ENCODE measurements around the gene KAT6B. TPM values are rescaled to one million over a fixed set of nuclear protein-coding genes. Genes with fewer than 3 reads are reported as not detected.

The KAT6B gene
- total RNA-seq, 1 donor from 2014 or later = 21.3 TPM

DNA sequence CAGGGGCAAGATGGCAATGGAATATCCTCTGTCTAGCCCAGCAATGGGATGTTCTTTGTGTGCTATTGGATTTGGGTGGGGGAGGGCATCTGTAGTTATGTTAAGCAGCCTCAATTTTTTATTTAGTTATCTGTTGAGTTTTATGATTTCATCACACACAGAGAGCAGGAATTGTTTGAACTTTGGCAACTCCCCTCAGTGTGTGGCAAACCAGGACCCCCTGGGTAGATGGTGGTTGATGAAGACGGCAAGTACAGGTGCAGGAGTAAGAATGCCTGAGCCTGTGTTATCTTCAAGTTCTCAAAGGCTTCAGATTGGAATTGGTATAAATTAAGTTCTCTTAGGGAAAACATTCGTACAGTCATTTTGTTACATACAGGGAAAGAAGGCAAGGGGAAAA, 142.7 kb downstream of the KAT6B start:
- Mint-ChIP-seq H3K27me3 (ENCODE audit: insufficient read depth, low read depth) (peaks cover 2% of the 10 kb centered on the region), H3K4me3 (no peak overlapping the region)
- H2AFZ ChIP-seq (replicated peaks) = no peak overlapping the region

GRCh38 chr10:74969530-74969929, 143.1 kb downstream of the KAT6B start:
- Histone ChIP-seq H3F3A (ENCODE audit: low read depth) (peaks cover 11% of the 10 kb centered on the region), H4K20me1 (ENCODE audit: low read depth) (peaks cover 4% of the 10 kb centered on the region), H3K27me3 (no peaks in the 10 kb centered on the region), H3K9ac (no peak overlapping the region), H3K79me2 (ENCODE audit: low read depth) (peaks cover 3% of the 10 kb centered on the region), H3K4me2 (no peak overlapping the region), H3K36me3 (no peaks in the 10 kb centered on the region), H3K27ac (no peak overlapping the region), H3K9me3 (ENCODE audit: low read depth) (no peaks in the 10 kb centered on the region), H2AFZ (replicated peaks) (no peak overlapping the region), H3K4me3 (no peak overlapping the region), H3K4me1 (peaks cover 20% of the 10 kb centered on the region)
- Mint-ChIP-seq H3K36me3 (peaks cover 8% of the 10 kb centered on the region), H3K27me3 (ENCODE audit: insufficient read depth, low read depth) (peaks cover 2% of the 10 kb centered on the region), H3K9me3 (peaks cover 3% of the 10 kb centered on the region), H3K4me1 (peaks cover 25% of the 10 kb centered on the region), H3K27ac (no peak overlapping the region), H3K4me3 (no peak overlapping the region)
- TF ChIP-seq EZH2 (IDR thresholded peaks at IDR 0.05) = no peak
- TF ChIP-seq CTCF (IDR thresholded peaks at IDR 0.05) = no peak
- TF ChIP-seq EZH2phosphoT487 (IDR thresholded peaks at IDR 0.05) = no peak
- DNase-seq (ENCODE audit: low spot score) = no peak

More for the DNA sequence above, 142.7 kb downstream of the KAT6B start:
- peaks cover 3% of the 10 kb centered on the region for H3K79me2 ChIP-seq (ENCODE audit: low read depth)
- H3K4me2 ChIP-seq = no peak overlapping the region
- no peak overlapping the region for H3K9ac ChIP-seq
- peaks cover 4% of the 10 kb centered on the region for H4K20me1 ChIP-seq (ENCODE audit: low read depth)
- no peak for DNase-seq (ENCODE audit: low spot score)
- no peak overlapping the region for H3K27ac Mint-ChIP-seq
- H3K4me3 ChIP-seq = no peak overlapping the region
- H3K4me1 ChIP-seq = peaks cover 20% of the 10 kb centered on the region
- no peaks in the 10 kb centered on the region for H3K9me3 ChIP-seq (ENCODE audit: low read depth)
- peaks cover 11% of the 10 kb centered on the region for H3K36me3 Mint-ChIP-seq
- H3K4me1 Mint-ChIP-seq = peaks cover 25% of the 10 kb centered on the region
- no peaks in the 10 kb centered on the region for H3K27me3 ChIP-seq
- peaks cover 11% of the 10 kb centered on the region for H3F3A ChIP-seq (ENCODE audit: low read depth)
- no peak for TF ChIP-seq EZH2 (IDR thresholded peaks at IDR 0.05)
- TF ChIP-seq EZH2phosphoT487 (IDR thresholded peaks at IDR 0.05) = no peak
- no peak for TF ChIP-seq CTCF (IDR thresholded peaks at IDR 0.05)
- H3K27ac ChIP-seq = no peak overlapping the region
- peaks cover 3% of the 10 kb centered on the region for H3K9me3 Mint-ChIP-seq
- H3K36me3 ChIP-seq = no peaks in the 10 kb centered on the region

DNA sequence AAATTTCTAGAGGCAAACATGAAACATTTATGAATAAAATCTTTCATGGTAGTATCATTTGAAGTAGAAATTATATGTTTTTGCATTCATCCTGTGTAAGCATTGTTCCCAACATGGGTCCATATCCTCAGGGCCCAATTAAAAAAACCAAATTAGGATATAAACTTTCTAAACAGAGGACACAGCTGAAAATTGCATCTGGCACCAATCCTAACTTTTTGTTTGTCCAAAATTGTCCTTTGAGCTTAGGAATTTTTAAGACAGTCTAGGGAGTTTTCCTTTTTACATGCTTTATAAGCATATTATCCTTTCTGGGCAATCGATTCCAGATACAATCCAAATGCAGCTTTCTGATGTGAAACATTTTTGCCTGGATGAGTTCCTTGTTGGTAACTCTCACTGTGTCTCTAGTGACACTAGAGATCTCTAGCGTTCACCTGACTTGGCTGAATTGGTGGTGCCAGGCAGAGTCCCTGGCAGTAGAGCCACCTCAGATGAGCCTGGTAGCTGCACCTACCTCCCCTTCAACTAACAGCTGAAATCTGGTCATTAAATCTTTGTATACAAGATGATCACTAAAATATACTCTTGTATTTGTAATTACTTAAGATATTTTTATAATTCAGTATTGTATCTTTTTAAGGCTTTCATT, 147.5 kb downstream of the KAT6B start:
- Mint-ChIP-seq H3K27me3 (ENCODE audit: insufficient read depth, low read depth) (peaks cover 2% of the 10 kb centered on the region), H3K4me3 (no peak overlapping the region), H3K4me1 (peaks cover 9% of the 10 kb centered on the region), H3K27ac (no peak overlapping the region), H3K9me3 (no peaks in the 10 kb centered on the region), H3K36me3 (peaks cover 6% of the 10 kb centered on the region)
- no peaks in the 10 kb centered on the region for H3K36me3 ChIP-seq
- H3K9me3 ChIP-seq (ENCODE audit: low read depth) = no peaks in the 10 kb centered on the region
- H3K9ac ChIP-seq = no peak overlapping the region
- no peaks in the 10 kb centered on the region for H3K79me2 ChIP-seq (ENCODE audit: low read depth)
- no peak for TF ChIP-seq EZH2phosphoT487 (IDR thresholded peaks at IDR 0.05)
- no peak for TF ChIP-seq CTCF (IDR thresholded peaks at IDR 0.05)
- TF ChIP-seq EZH2 (IDR thresholded peaks at IDR 0.05) = no peak
- no peak overlapping the region for H3K4me3 ChIP-seq
- no peak overlapping the region for H2AFZ ChIP-seq (replicated peaks)
- DNase-seq (ENCODE audit: low spot score) = no peak
- no peaks in the 10 kb centered on the region for H3K27me3 ChIP-seq
- H3K27ac ChIP-seq = no peak overlapping the region
- H3K4me2 ChIP-seq = no peak overlapping the region
- peaks cover 6% of the 10 kb centered on the region for H3K4me1 ChIP-seq
- H3F3A ChIP-seq (ENCODE audit: low read depth) = peaks cover under 1% of the 10 kb centered on the region
- H4K20me1 ChIP-seq (ENCODE audit: low read depth) = no peaks in the 10 kb centered on the region

Data from neural progenitor cell (in vitro differentiated cells).